Activated B cell treated with CpG ODN at 0.5 μM for 24 hours (primary cell): ENCODE results near the gene NOS1. TPM values are rescaled to one million over a fixed set of nuclear protein-coding genes. Genes with fewer than 3 reads are reported as not detected.

Source experiments
- ATAC-seq: fragments of 200-7000 bp; cut with Tn5 transposase; one replicate; pipeline ENCODE4 v1.10.0; 2021; ENCODE audit warnings: low read depth, mild to moderate bottlenecking, moderate library complexity
- CTCF ChIA-PET: fragments of 350-600 bp; sonication (Branson Sonifier 250); formaldehyde crosslinking; loops from one replicate; lab custom pipeline; 2021; ENCODE audit warnings: antibody characterized with exemption; lab: Charles Lee
- POLR2A ChIA-PET: fragments of 350-600 bp; sonication (Branson Sonifier 250); formaldehyde crosslinking; loops from one replicate; lab custom pipeline; 2021; ENCODE audit warnings: antibody characterized with exemption; lab: Charles Lee
- DNase-seq: peaks from one replicate; pipeline ENCODE4 v3.0.0; 2022
- H3K27ac Mint-ChIP-seq: one replicate; pipeline ENCODE4 v1.8.0; 2020; ENCODE audit warnings: mixed read lengths
- H3K27me3 Mint-ChIP-seq: one replicate; pipeline ENCODE4 v1.8.0; 2021; ENCODE audit warnings: mixed read lengths
- H3K36me3 Mint-ChIP-seq: one replicate; pipeline ENCODE4 v1.8.0; 2021; ENCODE audit warnings: low read depth, mixed read lengths
- H3K4me1 Mint-ChIP-seq: one replicate; pipeline ENCODE4 v1.8.0; 2021; ENCODE audit warnings: mixed read lengths
- H3K4me3 Mint-ChIP-seq: one replicate; pipeline ENCODE4 v1.8.0; 2020; ENCODE audit warnings: mild to moderate bottlenecking, mixed read lengths
- H3K9me3 Mint-ChIP-seq: one replicate; pipeline ENCODE4 v1.8.0; 2020; ENCODE audit warnings: mixed read lengths
- CTCF ChIP-seq: fragments of 200-600 bp; IDR thresholded peaks from one replicate; pipeline ENCODE4 v1.8.0; 2022; ENCODE audit warnings: antibody characterized with exemption, mild to moderate bottlenecking
- intact Hi-C: fragments of 100-400 bp; cut with micrococcal nuclease; formaldehyde crosslinking; loops from one replicate; pipeline ENCODE4 v1.15.1; 2024
- total RNA-seq: library from RNA; stranded (reverse); gene quantifications from 2 replicates; pipeline ENCODE4 v1.2.3, GENCODE V29; 2022

The NOS1 gene
- total RNA-seq, 1 donor from 2014 or later: not detected

DNA sequence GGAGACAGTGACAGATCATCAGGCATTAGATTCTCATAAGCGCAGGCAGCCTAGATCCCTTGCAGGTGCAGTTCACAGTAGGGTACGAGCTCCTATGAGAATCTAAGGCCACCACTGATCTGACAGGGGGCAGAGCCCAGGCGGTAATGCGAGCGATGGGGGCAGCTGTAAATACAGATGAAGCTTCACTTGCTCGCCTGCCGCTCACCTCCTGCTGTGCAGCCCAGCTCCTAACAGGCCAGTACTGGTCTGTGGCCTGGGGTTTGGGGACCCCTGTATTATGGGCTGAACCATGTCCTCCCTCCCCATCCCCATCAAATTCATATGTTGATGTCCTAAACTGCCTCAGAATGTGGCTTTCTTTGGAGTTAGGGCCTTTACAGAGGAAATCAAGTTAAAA lies 63.2 kb downstream of the NOS1 start:
- ATAC-seq (no peak), DNase-seq (no peak)
- Mint-ChIP-seq H3K27ac (no peak overlapping the region), H3K4me3 (no peak overlapping the region), H3K4me1 (no peaks in the 10 kb centered on the region), H3K27me3 (peaks cover 10% of the 10 kb centered on the region), H3K36me3 (no peaks in the 10 kb centered on the region), H3K9me3 (peaks cover 7% of the 10 kb centered on the region)
- CTCF ChIA-PET: no interaction called here
- intact Hi-C loops: no loop called here
- no peak for TF ChIP-seq CTCF
- POLR2A ChIA-PET: no interaction called here

DNA sequence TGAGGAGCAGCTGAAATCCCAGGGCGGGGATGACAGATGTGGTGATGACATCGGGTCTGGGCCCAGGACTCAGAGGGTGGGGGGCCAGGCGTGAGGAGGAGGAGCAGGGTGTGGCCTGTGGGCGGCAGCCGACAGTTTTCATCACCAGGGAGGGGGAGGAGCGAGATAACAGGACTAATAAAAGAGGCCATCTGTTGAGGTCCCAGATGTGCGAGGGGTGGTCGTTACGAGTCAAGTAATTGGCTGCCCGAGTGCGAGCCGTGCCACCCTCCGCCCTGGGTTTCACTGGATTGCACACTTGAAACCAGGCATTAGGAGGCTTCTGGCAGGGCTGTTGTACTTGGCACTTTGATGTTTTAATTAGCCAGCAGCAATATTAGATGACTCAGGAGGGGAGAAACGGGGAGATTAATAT lies 67.2 kb downstream of the NOS1 start:
- peaks cover 7% of the 10 kb centered on the region for H3K9me3 Mint-ChIP-seq
- DNase-seq (no peak), ATAC-seq (no peak)
- no peaks in the 10 kb centered on the region for H3K36me3 Mint-ChIP-seq
- H3K4me1 Mint-ChIP-seq: no peaks in the 10 kb centered on the region
- ChIA-PET POLR2A (no interaction called here), CTCF (no interaction called here)
- peaks cover 21% of the 10 kb centered on the region for H3K27me3 Mint-ChIP-seq
- no peak overlapping the region for H3K4me3 Mint-ChIP-seq
- intact Hi-C loops: no loop called here
- H3K27ac Mint-ChIP-seq: no peak overlapping the region
- no peak for TF ChIP-seq CTCF

GRCh38 chr12:117293510-117293909 lies 67.9 kb downstream of the NOS1 start:
- no peak overlapping the region for H3K27ac Mint-ChIP-seq
- CTCF ChIA-PET: no interaction called here
- TF ChIP-seq CTCF: no peak
- POLR2A ChIA-PET: no interaction called here
- H3K9me3 Mint-ChIP-seq: peaks cover 7% of the 10 kb centered on the region
- peaks cover 21% of the 10 kb centered on the region for H3K27me3 Mint-ChIP-seq
- ATAC-seq: no peak
- DNase-seq: no peak
- no peaks in the 10 kb centered on the region for H3K36me3 Mint-ChIP-seq
- H3K4me3 Mint-ChIP-seq: no peak overlapping the region
- no peaks in the 10 kb centered on the region for H3K4me1 Mint-ChIP-seq
- intact Hi-C loops: no loop called here

GRCh38 chr12:117292688-117293087 lies 68.7 kb downstream of the NOS1 start:
- POLR2A ChIA-PET: no interaction called here
- no peak for DNase-seq
- Mint-ChIP-seq H3K9me3 (peaks cover 7% of the 10 kb centered on the region), H3K36me3 (no peaks in the 10 kb centered on the region), H3K27me3 (peaks cover 21% of the 10 kb centered on the region), H3K27ac (no peak overlapping the region), H3K4me1 (no peaks in the 10 kb centered on the region), H3K4me3 (no peak overlapping the region)
- intact Hi-C loops: no loop called here
- no peak for TF ChIP-seq CTCF
- CTCF ChIA-PET: no interaction called here
- no peak for ATAC-seq

DNA sequence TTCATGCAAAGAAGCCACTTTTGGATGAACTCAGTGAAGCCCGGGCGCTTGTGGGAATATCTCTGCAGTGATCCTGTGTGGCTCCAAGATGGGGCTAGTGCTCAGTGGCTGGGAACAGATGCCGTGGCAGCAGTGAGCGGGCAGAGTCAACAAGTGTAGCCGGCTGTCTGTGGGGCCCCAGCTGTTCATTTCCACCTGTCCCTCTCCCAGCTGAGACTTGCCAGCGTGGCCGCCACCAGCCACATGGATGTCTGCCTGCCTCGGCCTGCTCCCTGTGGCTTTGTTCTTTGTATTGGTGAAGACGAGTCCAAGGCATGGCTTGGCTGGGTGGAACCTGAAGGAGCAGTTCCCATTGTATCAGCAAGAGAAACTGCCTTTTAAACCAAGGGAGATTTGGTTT lies 77.3 kb downstream of the NOS1 start:
- Mint-ChIP-seq H3K27me3 (peaks cover 4% of the 10 kb centered on the region), H3K27ac (no peak overlapping the region), H3K36me3 (no peaks in the 10 kb centered on the region), H3K4me1 (peaks cover 4% of the 10 kb centered on the region), H3K4me3 (no peak overlapping the region), H3K9me3 (no peaks in the 10 kb centered on the region)
- no peak for DNase-seq
- intact Hi-C loops: no loop called here
- no peak for TF ChIP-seq CTCF
- ATAC-seq: no peak
- POLR2A ChIA-PET: no interaction called here
- CTCF ChIA-PET: no interaction called here
